HCT116 (cell line): ENCODE measurements around the gene ZNF648. TPM values are rescaled to one million over a fixed set of nuclear protein-coding genes. Genes with fewer than 3 reads are reported as not detected.

Experiments used
- ATAC-seq: fragments of 200-7000 bp; cut with Tn5 transposase; 2 replicates; pipeline ENCODE4 v1.9.1; 2020; ENCODE audit warnings: mild to moderate bottlenecking, moderate library complexity
- BruUV-seq: library from RNA; stranded (reverse); fragments of 400-500 nt; replicated peaks from 2 replicates; lab custom pipeline; 2021; lab: Mats Ljungman, UMichigan
- CTCF ChIA-PET: fragments of 300-600 bp; sonication (Branson Sonifier 250); formaldehyde crosslinking; loops from one replicate; lab custom pipeline; 2021; ENCODE audit warnings: antibody characterized with exemption; lab: Charles Lee
- POLR2A ChIA-PET: fragments of 300-600, 350-600 bp; sonication (Branson Sonifier 250); formaldehyde crosslinking; loops from one replicate; lab custom pipeline; 2021; ENCODE audit warnings: antibody characterized with exemption; lab: Charles Lee
- RAD21 ChIA-PET, 2 experiments: fragments of 300-600 bp; sonication (Branson Sonifier 250); formaldehyde crosslinking; loops; one replicate each; lab custom pipeline; 2023; ENCODE audit warnings: low total read pairs in 2 of 2; ENCODE audit not compliant: uncharacterized antibody in 2 of 2, unreplicated experiment in 2 of 2, low non-redundant PET in 1 of 2; lab: Charles Lee
- DNase-seq: peaks from one replicate; pipeline ENCODE4 v3.0.0-alpha.2; 2010; ENCODE audit warnings: low read depth, low spot score
- H2AFZ ChIP-seq: fragments of 200-600 bp; shearing (Covaris generic), sonication (generic); 2 replicates; pipeline ENCODE4 v1.6.1; 2017; ENCODE audit warnings: low read depth, mixed run types, mixed read lengths, antibody characterized with exemption, low read length; ENCODE audit not compliant: poor library complexity, severe bottlenecking
- H3K27ac ChIP-seq: 2 replicates; pipeline ENCODE4 v1.5.1; 2012; ENCODE audit warnings: low read depth, low read length
- H3K27me3 ChIP-seq: fragments of 200-600 bp; sonication (generic); 2 replicates; pipeline ENCODE4 v1.6.1; 2016; ENCODE audit warnings: mixed run types, low read length, mixed read lengths; ENCODE audit not compliant: insufficient read depth
- H3K36me3 ChIP-seq, 2 experiments: fragments of 200-500 bp in 1 of 2; fragments of 200-600 bp in 1 of 2; sonication (Bioruptor generic) in 1 of 2; sonication (generic) in 1 of 2; 2 replicates each; pipeline versions ENCODE4 v1.5.1 to v1.6.1; 2014 to 2016; ENCODE audit warnings: low read length in 2 of 2, inconsistent platforms in 1 of 2, mixed read lengths in 1 of 2, mixed run types in 1 of 2; ENCODE audit not compliant: insufficient read depth in 2 of 2, control insufficient read depth in 1 of 2
- H3K4me1 ChIP-seq, 2 experiments: fragments of 200-600 bp in 1 of 2; sonication (generic) in 1 of 2; 2 replicates each; pipeline versions ENCODE4 v1.5.1 to v1.6.1; 2012 to 2017; ENCODE audit warnings: low read length in 2 of 2, inconsistent platforms in 1 of 2, mild to moderate bottlenecking in 1 of 2, mixed read lengths in 1 of 2, mixed run types in 1 of 2, moderate library complexity in 1 of 2; ENCODE audit not compliant: insufficient read depth in 2 of 2, control insufficient read depth in 1 of 2
- H3K4me2 ChIP-seq: fragments of 200-600 bp; sonication (generic); 2 replicates; pipeline ENCODE4 v1.6.1; 2017; ENCODE audit warnings: mixed run types, low read length, mixed read lengths
- H3K4me3 ChIP-seq, 2 experiments: fragments of 200-600 bp in 1 of 2; sonication (generic) in 1 of 2; replicated peaks in 1 of 2; 2 replicates each; pipeline ENCODE4 v1.5.1; 2011 to 2016; ENCODE audit warnings: low read length in 2 of 2, control low read depth in 1 of 2, low read depth in 1 of 2, mild to moderate bottlenecking in 1 of 2, mixed read lengths in 1 of 2, mixed run types in 1 of 2
- H3K79me2 ChIP-seq: fragments of 200-600 bp; sonication (generic); 2 replicates; pipeline ENCODE4 v1.6.1; 2017; ENCODE audit warnings: mild to moderate bottlenecking, mixed run types, low read length, moderate library complexity, mixed read lengths; ENCODE audit not compliant: insufficient read depth
- H3K9ac ChIP-seq: fragments of 200-600 bp; sonication (generic); 2 replicates; pipeline ENCODE4 v1.6.1; 2016; ENCODE audit warnings: low read length, mixed read lengths
- H3K9me2 ChIP-seq: fragments of 200-600 bp; sonication (generic), shearing (Covaris generic); 2 replicates; pipeline ENCODE4 v1.6.1; 2017; ENCODE audit warnings: mixed run types, mild to moderate bottlenecking, moderate library complexity; ENCODE audit not compliant: insufficient read depth
- H3K9me3 ChIP-seq, 2 experiments: fragments of 200-500 bp in 1 of 2; fragments of 200-600 bp in 1 of 2; sonication (Bioruptor generic) in 1 of 2; sonication (generic) in 1 of 2; 2 replicates each; pipeline ENCODE4 v1.6.1; 2014 to 2017; ENCODE audit warnings: low read length in 2 of 2, mixed read lengths in 2 of 2, inconsistent platforms in 1 of 2, low read depth in 1 of 2, mild to moderate bottlenecking in 1 of 2, mixed run types in 1 of 2, moderate library complexity in 1 of 2; ENCODE audit not compliant: control insufficient read depth in 1 of 2, insufficient read depth in 1 of 2
- H4K20me1 ChIP-seq: fragments of 200-600 bp; sonication (generic), shearing (Covaris generic); 2 replicates; pipeline ENCODE4 v1.6.1; 2017; ENCODE audit warnings: mixed run types, mild to moderate bottlenecking, moderate library complexity; ENCODE audit not compliant: insufficient read depth
- CEBPB ChIP-seq: IDR thresholded peaks from 2 replicates; pipeline ENCODE4 v1.6.1; 2012; ENCODE audit warnings: low read depth
- EGR1 ChIP-seq: IDR thresholded peaks from 2 replicates; pipeline ENCODE4 v1.6.1; 2012; ENCODE audit warnings: low read depth
- ELF1 ChIP-seq: IDR thresholded peaks from 2 replicates; pipeline ENCODE4 v1.6.1; 2012; ENCODE audit warnings: low read depth, borderline replicate concordance
- JUND ChIP-seq: IDR thresholded peaks from 2 replicates; pipeline ENCODE4 v1.6.1; 2012
- MAX ChIP-seq: IDR thresholded peaks from 2 replicates; pipeline ENCODE4 v1.6.1; 2012
- POLR2A ChIP-seq: IDR thresholded peaks from 2 replicates; pipeline ENCODE4 v1.7.0; 2011; ENCODE audit warnings: borderline replicate concordance; ENCODE audit not compliant: insufficient read depth, insufficient read length; ENCODE audit errors: extremely low read depth
- REST ChIP-seq: IDR thresholded peaks from 2 replicates; pipeline ENCODE4 v1.6.1; 2012; ENCODE audit warnings: low read depth
- SP1 ChIP-seq: IDR thresholded peaks from 2 replicates; pipeline ENCODE4 v1.6.1; 2012; ENCODE audit warnings: low read depth
- SRF ChIP-seq: IDR thresholded peaks from 2 replicates; pipeline ENCODE4 v1.6.1; 2012; ENCODE audit warnings: low read depth
- TCF7L2 ChIP-seq: IDR thresholded peaks from 2 replicates; pipeline ENCODE4 v1.7.0; 2011; ENCODE audit warnings: borderline replicate concordance, inconsistent platforms; ENCODE audit not compliant: insufficient read depth, insufficient read length; ENCODE audit errors: extremely low read depth
- YY1 ChIP-seq: IDR thresholded peaks from 2 replicates; pipeline ENCODE4 v1.6.1; 2011; ENCODE audit warnings: low read length, low read depth, moderate library complexity, mild to moderate bottlenecking; ENCODE audit not compliant: insufficient replicate concordance; ENCODE audit errors: extremely low read depth
- intact Hi-C: fragments of 100-400 bp; cut with micrococcal nuclease; formaldehyde crosslinking; loops from 2 replicates; pipeline ENCODE4 v1.10.0; 2022
- total RNA-seq: library from RNA; stranded (reverse); gene quantifications from one replicate; pipeline ENCODE4 v1.2.1, GENCODE V29; 2021; ENCODE audit not compliant: unreplicated experiment

The ZNF648 gene
- total RNA-seq, 1 experiment from 2014 or later, result 0.57 TPM

- ATAC-seq, result no peak
- ChIA-PET POLR2A (no interaction called here), RAD21 (no interaction called here), CTCF (no interaction called here)
- intact Hi-C loops, result no loop called here
- no peak overlapping the region for H3K4me2 ChIP-seq
- H3K27me3 ChIP-seq, result no peaks in the 10 kb centered on the region
- BruUV-seq, result no TSS peak
- no peak overlapping the region for H3K27ac ChIP-seq
- no peak overlapping the region for H3K4me3 ChIP-seq
- H3K36me3 ChIP-seq, result no peaks in the 10 kb centered on the region
- TF ChIP-seq SP1 (no peak), MAX (no peak), SRF (no peak), YY1 (no peak), CEBPB (no peak), JUND (no peak), POLR2A (no peak), ELF1 (no peak), REST (no peak), TCF7L2 (no peak), EGR1 (no peak)
- no peaks in the 10 kb centered on the region for H3K9me2 ChIP-seq
- peaks cover 13 to 22% of the 10 kb centered on the region in 2 experiments for H3K4me1 ChIP-seq
- H4K20me1 ChIP-seq, result no peaks in the 10 kb centered on the region
- H2AFZ ChIP-seq, result no peak overlapping the region
- no peaks in the 10 kb centered on the region for H3K9me3 ChIP-seq
- no peak for DNase-seq
- H3K9ac ChIP-seq, result no peak overlapping the region
- H3K79me2 ChIP-seq, result no peaks in the 10 kb centered on the region
Observed at GRCh38 chr1:182098301-182098700, 36.8 kb upstream of the ZNF648 start.
